H4 (cell line): Measurements from ENCODE around the gene CDK14. TPM values are rescaled to one million over a fixed set of nuclear protein-coding genes. Genes with fewer than 3 reads are reported as not detected.
"Not testable (repeated sequence)": the region's sequence is repeated elsewhere in the genome, so short reads cannot be mapped to it uniquely, and the experiment has no call there.

Source experiments
- DNase-seq: peaks from one replicate; pipeline ENCODE4 v3.0.0-alpha.2; 2015; ENCODE audit warnings: low spot score
- total RNA-seq: library from RNA; depleted of rRNA; stranded (reverse); fragments of >200 nt; shearing (Covaris generic); gene quantifications from 2 replicates; pipeline ENCODE4 v1.2.3, GENCODE V29; 2014

The CDK14 gene
- total RNA-seq, 1 experiment from 2014 or later = 14.0 TPM

- DNase-seq = no peak
Measured at GRCh38 chr7:91157579-91158320, 561.6 kb downstream of the CDK14 start.

- no peak for DNase-seq
Measured at GRCh38 chr7:91162436-91162835, 566.3 kb downstream of the CDK14 start.

- DNase-seq = no peak
Measured at GRCh38 chr7:91164506-91164905, 568.4 kb downstream of the CDK14 start.

- no peak for DNase-seq
Measured at GRCh38 chr7:91165006-91165845, 569.1 kb downstream of the CDK14 start.

- no peak for DNase-seq
Measured at GRCh38 chr7:91165846-91166230, 569.7 kb downstream of the CDK14 start.

GRCh38 chr7:91168871-91169829, 573.0 kb downstream of the CDK14 start:
- no peak for DNase-seq

GRCh38 chr7:91169830-91170191, 573.7 kb downstream of the CDK14 start:
- DNase-seq = no peak

- DNase-seq = not testable (repeated sequence)
Measured at GRCh38 chr7:91173265-91173664, 577.1 kb downstream of the CDK14 start.

GRCh38 chr7:91180746-91181145, 584.6 kb downstream of the CDK14 start:
- no peak for DNase-seq

GRCh38 chr7:91181949-91182348, 585.8 kb downstream of the CDK14 start:
- DNase-seq = no peak

GRCh38 chr7:91182819-91183764, 587.0 kb downstream of the CDK14 start:
- DNase-seq = peak; percentile 43

- no peak for DNase-seq
Measured at GRCh38 chr7:91185771-91186170, 589.6 kb downstream of the CDK14 start.

GRCh38 chr7:91187061-91187460, 590.9 kb downstream of the CDK14 start:
- no peak for DNase-seq

GRCh38 chr7:91191771-91192170, 595.6 kb downstream of the CDK14 start:
- no peak for DNase-seq

GRCh38 chr7:91193141-91193540, 597.0 kb downstream of the CDK14 start:
- no peak for DNase-seq

- DNase-seq = no peak
Measured at GRCh38 chr7:91194841-91195240, 598.7 kb downstream of the CDK14 start.

- DNase-seq = no peak
Measured at GRCh38 chr7:91196058-91196457, 599.9 kb downstream of the CDK14 start.

- DNase-seq = no peak
Measured at GRCh38 chr7:91198371-91198770, 602.2 kb downstream of the CDK14 start.

- DNase-seq = no peak
Measured at GRCh38 chr7:91199601-91200000, 603.5 kb downstream of the CDK14 start.

- no peak for DNase-seq
Measured at GRCh38 chr7:91201442-91202113, 605.5 kb downstream of the CDK14 start.
